ENCODE measurements around the gene TMC8.

TMC8 gene

GRCh38 chr17:78109489-78109761, 21.1 kb upstream of the TMC8 start:
- no peak overlapping the region for H3K9ac ChIP-seq (ENCODE audit: low read length)
- TF ChIP-seq EZH2phosphoT487 (IDR thresholded peaks at IDR 0.05; ENCODE audit: low read depth) (no peak), CTCF (IDR thresholded peaks at IDR 0.05; ENCODE audit: low read depth, low read length) (no peak)

GRCh38 chr17:78110363-78111015, 20.1 kb upstream of the TMC8 start:
- H2AFZ ChIP-seq (ENCODE audit: low read depth, low read length): no peak overlapping the region
- H3K36me3 ChIP-seq (replicated peaks; ENCODE audit: low read depth, low read length): peaks cover 47% of the 10 kb centered on the region
- H3K4me2 ChIP-seq (ENCODE audit: low read length): no peak overlapping the region
- H3K27ac ChIP-seq (ENCODE audit: low read length): no peak overlapping the region
- no peaks in the 10 kb centered on the region for H3K9me3 ChIP-seq (ENCODE audit: insufficient read depth, low read length)
- TF ChIP-seq CTCF (IDR thresholded peaks at IDR 0.05; ENCODE audit: low read depth, low read length) (no peak), EZH2phosphoT487 (IDR thresholded peaks at IDR 0.05; ENCODE audit: low read depth) (no peak)
- H3K4me1 ChIP-seq (ENCODE audit: low read length): peaks cover 17% of the 10 kb centered on the region
- no peaks in the 10 kb centered on the region for H3K79me2 ChIP-seq (ENCODE audit: low read length)
- H3K9ac ChIP-seq (ENCODE audit: low read length): no peak overlapping the region
- H3K4me3 ChIP-seq (ENCODE audit: low read length): no peak overlapping the region
- peaks cover 8% of the 10 kb centered on the region; the same call in 1 of the 2 replicates for H4K20me1 ChIP-seq (ENCODE audit: insufficient read depth, low read length)
- no peaks in the 10 kb centered on the region for H3K27me3 ChIP-seq (ENCODE audit: low read depth, low read length)

More at GRCh38 chr17:78109489-78109761, 21.1 kb upstream of the TMC8 start:
- Histone ChIP-seq H2AFZ (ENCODE audit: low read depth, low read length) (no peak overlapping the region), H3K4me2 (ENCODE audit: low read length) (no peak overlapping the region), H3K9me3 (ENCODE audit: insufficient read depth, low read length) (no peaks in the 10 kb centered on the region), H3K27me3 (ENCODE audit: low read depth, low read length) (no peaks in the 10 kb centered on the region), H3K36me3 (replicated peaks; ENCODE audit: low read depth, low read length) (peaks cover 42% of the 10 kb centered on the region), H4K20me1 (ENCODE audit: insufficient read depth, low read length) (peaks cover 8% of the 10 kb centered on the region; the same call in 1 of the 2 replicates), H3K79me2 (ENCODE audit: low read length) (no peaks in the 10 kb centered on the region), H3K4me1 (ENCODE audit: low read length) (peaks cover 15% of the 10 kb centered on the region), H3K27ac (ENCODE audit: low read length) (no peak overlapping the region), H3K4me3 (ENCODE audit: low read length) (no peak overlapping the region)

- H4K20me1 ChIP-seq (ENCODE audit: insufficient read depth, low read length): peaks cover 8% of the 10 kb centered on the region; the same call in 1 of the 2 replicates
- H3K36me3 ChIP-seq (replicated peaks; ENCODE audit: low read depth, low read length): peaks cover 47% of the 10 kb centered on the region
- H3K9me3 ChIP-seq (ENCODE audit: insufficient read depth, low read length): no peaks in the 10 kb centered on the region
- H3K79me2 ChIP-seq (ENCODE audit: low read length): no peaks in the 10 kb centered on the region
- no peaks in the 10 kb centered on the region for H3K27me3 ChIP-seq (ENCODE audit: low read depth, low read length)
- H3K27ac ChIP-seq (ENCODE audit: low read length): no peak overlapping the region
- H3K4me2 ChIP-seq (ENCODE audit: low read length): no peak overlapping the region
- H3K4me1 ChIP-seq (ENCODE audit: low read length): peaks cover 17% of the 10 kb centered on the region
- no peak overlapping the region for H3K9ac ChIP-seq (ENCODE audit: low read length)
- no peak overlapping the region for H3K4me3 ChIP-seq (ENCODE audit: low read length)
- no peak overlapping the region for H2AFZ ChIP-seq (ENCODE audit: low read depth, low read length)
- TF ChIP-seq EZH2phosphoT487 (IDR thresholded peaks at IDR 0.05; ENCODE audit: low read depth) (no peak), CTCF (IDR thresholded peaks at IDR 0.05; ENCODE audit: low read depth, low read length) (no peak)
Measured at GRCh38 chr17:78111016-78111726, 19.4 kb upstream of the TMC8 start.

GRCh38 chr17:78111727-78112517, 18.6 kb upstream of the TMC8 start:
- Histone ChIP-seq H3K79me2 (ENCODE audit: low read length) (no peaks in the 10 kb centered on the region), H2AFZ (ENCODE audit: low read depth, low read length) (no peak overlapping the region), H3K4me1 (ENCODE audit: low read length) (peaks cover 17% of the 10 kb centered on the region), H3K36me3 (replicated peaks; ENCODE audit: low read depth, low read length) (peaks cover 50% of the 10 kb centered on the region), H3K27me3 (ENCODE audit: low read depth, low read length) (no peaks in the 10 kb centered on the region), H3K27ac (ENCODE audit: low read length) (no peak overlapping the region), H3K9ac (ENCODE audit: low read length) (no peak overlapping the region), H3K9me3 (ENCODE audit: insufficient read depth, low read length) (no peaks in the 10 kb centered on the region), H3K4me3 (ENCODE audit: low read length) (no peak overlapping the region), H3K4me2 (ENCODE audit: low read length) (no peak overlapping the region), H4K20me1 (ENCODE audit: insufficient read depth, low read length) (peaks cover 8% of the 10 kb centered on the region; the same call in 1 of the 2 replicates)
- TF ChIP-seq CTCF (IDR thresholded peaks at IDR 0.05; ENCODE audit: low read depth, low read length): no peak
- no peak for TF ChIP-seq EZH2phosphoT487 (IDR thresholded peaks at IDR 0.05; ENCODE audit: low read depth)

Measured in OCI-LY3 (cell line).